Esophagus squamous epithelium (tissue), 4 donors: ENCODE results near the gene NDUFV3.
"Not testable (repeated sequence)": the region's sequence is repeated elsewhere in the genome, so short reads cannot be mapped to it uniquely, and the experiment has no call there.

Experiments
- POLR2A ChIP-seq, 4 donors: fragments of 450-650 bp; IDR thresholded peaks; one replicate each; pipeline ENCODE4 v1.6.1; 2017; ENCODE audit warnings: antibody characterized with exemption in 4 of 4, mild to moderate bottlenecking in 4 of 4, moderate library complexity in 3 of 4
- TF ChIP-seq, protein P1 (sequence below), 6 experiments: fragments of 450-650 bp in 4 of 6; fragments of 200-600 bp in 2 of 6; sonication (generic) in 2 of 6; IDR thresholded peaks; one replicate each; pipeline ENCODE4 v1.5.1; 2016 to 2019; ENCODE audit warnings: antibody characterized with exemption in 6 of 6, mild to moderate bottlenecking in 4 of 6, moderate library complexity in 4 of 6

DNA sequence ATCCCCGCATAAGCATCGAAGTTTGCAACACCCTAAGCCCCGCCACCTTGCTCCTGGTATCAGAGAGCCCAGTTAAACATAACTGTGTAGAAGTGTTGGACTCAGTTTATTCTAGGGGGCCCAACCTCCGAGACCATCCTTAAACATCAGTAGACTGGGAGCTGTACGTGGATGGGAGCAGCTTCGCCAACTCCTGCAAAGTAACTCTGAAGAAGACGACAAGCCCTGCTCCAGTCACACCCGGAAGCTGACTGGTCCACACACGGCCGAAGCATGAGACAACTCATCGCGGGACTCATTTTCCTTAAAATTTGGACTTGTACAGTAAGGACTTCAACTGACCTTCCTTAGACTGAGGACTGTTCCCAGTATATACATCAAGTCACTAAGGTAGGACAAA, 40.9 kb downstream of the NDUFV3 start:
- TF ChIP-seq POLR2A (IDR thresholded peaks at IDR 0.05): not testable (repeated sequence)
- TF ChIP-seq, protein P1, sequence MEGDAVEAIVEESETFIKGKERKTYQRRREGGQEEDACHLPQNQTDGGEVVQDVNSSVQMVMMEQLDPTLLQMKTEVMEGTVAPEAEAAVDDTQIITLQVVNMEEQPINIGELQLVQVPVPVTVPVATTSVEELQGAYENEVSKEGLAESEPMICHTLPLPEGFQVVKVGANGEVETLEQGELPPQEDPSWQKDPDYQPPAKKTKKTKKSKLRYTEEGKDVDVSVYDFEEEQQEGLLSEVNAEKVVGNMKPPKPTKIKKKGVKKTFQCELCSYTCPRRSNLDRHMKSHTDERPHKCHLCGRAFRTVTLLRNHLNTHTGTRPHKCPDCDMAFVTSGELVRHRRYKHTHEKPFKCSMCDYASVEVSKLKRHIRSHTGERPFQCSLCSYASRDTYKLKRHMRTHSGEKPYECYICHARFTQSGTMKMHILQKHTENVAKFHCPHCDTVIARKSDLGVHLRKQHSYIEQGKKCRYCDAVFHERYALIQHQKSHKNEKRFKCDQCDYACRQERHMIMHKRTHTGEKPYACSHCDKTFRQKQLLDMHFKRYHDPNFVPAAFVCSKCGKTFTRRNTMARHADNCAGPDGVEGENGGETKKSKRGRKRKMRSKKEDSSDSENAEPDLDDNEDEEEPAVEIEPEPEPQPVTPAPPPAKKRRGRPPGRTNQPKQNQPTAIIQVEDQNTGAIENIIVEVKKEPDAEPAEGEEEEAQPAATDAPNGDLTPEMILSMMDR (IDR thresholded peaks at IDR 0.05): not testable (repeated sequence)
